PC-9 (cell line): Measurements from ENCODE around the gene RPS13.

Experiments
- EZH2 ChIP-seq: fragments of 200-600 bp; sonication (generic); IDR thresholded peaks from 2 replicates; pipeline ENCODE4 v1.8.0; 2017; ENCODE audit warnings: antibody characterized with exemption, low read depth
- TF ChIP-seq, protein P1 (sequence below): fragments of 200-600 bp; sonication (generic); conservative IDR thresholded peaks from 2 replicates; pipeline ENCODE4 v1.6.1; 2017; ENCODE audit warnings: mixed run types, antibody characterized with exemption, mild to moderate bottlenecking, moderate library complexity

DNA sequence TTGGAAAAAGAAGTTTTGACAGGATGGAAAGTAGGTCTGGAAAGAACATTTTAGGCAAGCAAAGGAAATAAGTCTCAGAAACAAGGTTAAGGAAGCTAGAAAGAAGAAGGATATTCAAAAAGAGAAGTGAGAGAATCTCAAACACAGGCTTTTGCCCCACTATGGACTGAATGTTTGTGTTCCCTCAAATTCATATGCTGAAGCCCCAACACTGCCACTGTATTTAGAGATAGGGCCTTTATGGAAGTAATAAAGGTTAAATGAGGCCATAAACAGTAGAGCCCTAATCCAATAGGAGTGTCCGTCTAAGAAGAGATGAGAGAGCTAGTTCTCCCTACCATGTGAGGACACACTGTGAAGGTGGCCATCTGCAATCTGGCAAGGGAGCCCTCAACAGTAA lies 20.6 kb upstream of the RPS13 start:
- TF ChIP-seq, protein P1, sequence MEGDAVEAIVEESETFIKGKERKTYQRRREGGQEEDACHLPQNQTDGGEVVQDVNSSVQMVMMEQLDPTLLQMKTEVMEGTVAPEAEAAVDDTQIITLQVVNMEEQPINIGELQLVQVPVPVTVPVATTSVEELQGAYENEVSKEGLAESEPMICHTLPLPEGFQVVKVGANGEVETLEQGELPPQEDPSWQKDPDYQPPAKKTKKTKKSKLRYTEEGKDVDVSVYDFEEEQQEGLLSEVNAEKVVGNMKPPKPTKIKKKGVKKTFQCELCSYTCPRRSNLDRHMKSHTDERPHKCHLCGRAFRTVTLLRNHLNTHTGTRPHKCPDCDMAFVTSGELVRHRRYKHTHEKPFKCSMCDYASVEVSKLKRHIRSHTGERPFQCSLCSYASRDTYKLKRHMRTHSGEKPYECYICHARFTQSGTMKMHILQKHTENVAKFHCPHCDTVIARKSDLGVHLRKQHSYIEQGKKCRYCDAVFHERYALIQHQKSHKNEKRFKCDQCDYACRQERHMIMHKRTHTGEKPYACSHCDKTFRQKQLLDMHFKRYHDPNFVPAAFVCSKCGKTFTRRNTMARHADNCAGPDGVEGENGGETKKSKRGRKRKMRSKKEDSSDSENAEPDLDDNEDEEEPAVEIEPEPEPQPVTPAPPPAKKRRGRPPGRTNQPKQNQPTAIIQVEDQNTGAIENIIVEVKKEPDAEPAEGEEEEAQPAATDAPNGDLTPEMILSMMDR: no peak
- no peak for TF ChIP-seq EZH2
